HepG2 (cell line): Measurements from ENCODE around the gene CTSD. TPM values are rescaled to one million over a fixed set of nuclear protein-coding genes. Genes with fewer than 3 reads are reported as not detected.
A peak's percentile ranks its signal among the peaks of the same experiment; 100 is the strongest.

ENCODE experiments used
- AKAP8 ChIP-seq: sonication (generic); formaldehyde crosslinking; IDR thresholded peaks from 2 replicates; pipeline ENCODE4 v1.5.1; 2020; ENCODE audit warnings: mild to moderate bottlenecking, missing genetic modification reagents
- CEBPZ ChIP-seq: IDR thresholded peaks from 2 replicates; pipeline ENCODE4 v1.6.1; 2012; ENCODE audit warnings: low read length, improper control_type of control experiment
- FOXO4 ChIP-seq: sonication (generic); formaldehyde crosslinking; conservative IDR thresholded peaks from 2 replicates; pipeline ENCODE4 v1.8.1; 2023; ENCODE audit warnings: missing genetic modification reagents
- GABPB1 ChIP-seq: IDR thresholded peaks from 2 replicates; pipeline ENCODE4 v1.6.1; 2016; ENCODE audit warnings: mild to moderate bottlenecking, missing genetic modification reagents, moderate library complexity, missing compliant biosample characterization
- HDAC1 ChIP-seq: sonication (generic); formaldehyde crosslinking; IDR thresholded peaks from 2 replicates; pipeline ENCODE4 v1.5.1; 2020; ENCODE audit warnings: mild to moderate bottlenecking, missing genetic modification reagents
- KLF12 ChIP-seq: sonication (generic); formaldehyde crosslinking; IDR thresholded peaks from 2 replicates; pipeline ENCODE4 v1.4.0; 2020; ENCODE audit warnings: missing genetic modification reagents, borderline replicate concordance
- KLF16 ChIP-seq, 2 experiments: sonication (generic) in 1 of 2; formaldehyde crosslinking in 1 of 2; IDR thresholded peaks; 2 replicates each; pipeline versions ENCODE4 v1.6.1 to v1.8.0; 2016 to 2023; ENCODE audit warnings: missing genetic modification reagents in 2 of 2, missing compliant biosample characterization in 1 of 2
- MXD4 ChIP-seq: IDR thresholded peaks from 2 replicates; pipeline ENCODE4 v1.6.1; 2016; ENCODE audit warnings: mild to moderate bottlenecking, missing biosample characterization, missing genetic modification reagents
- MYC ChIP-seq: sonication (generic); formaldehyde crosslinking; IDR thresholded peaks from 2 replicates; pipeline ENCODE4 v1.9.0; 2021; ENCODE audit warnings: missing genetic modification reagents, borderline replicate concordance
- NR2F1 ChIP-seq, 2 experiments: fragments of 450-650 bp in 1 of 2; formaldehyde crosslinking in 1 of 2; IDR thresholded peaks; 2 replicates each; pipeline versions ENCODE4 v1.5.0 to v1.6.1; 2016 to 2020; ENCODE audit warnings: mild to moderate bottlenecking in 1 of 2, missing compliant biosample characterization in 1 of 2, missing genetic modification reagents in 1 of 2, moderate library complexity in 1 of 2
- TFDP2 ChIP-seq: sonication (generic); formaldehyde crosslinking; IDR thresholded peaks from 2 replicates; pipeline ENCODE4 v1.4.0; 2020; ENCODE audit warnings: missing genetic modification reagents
- THAP11 ChIP-seq: IDR thresholded peaks from 2 replicates; pipeline ENCODE4 v1.6.1; 2016; ENCODE audit warnings: missing biosample characterization, missing genetic modification reagents
- UBTF ChIP-seq: sonication (generic); formaldehyde crosslinking; IDR thresholded peaks from 2 replicates; pipeline ENCODE4 v1.4.0; 2020; ENCODE audit warnings: mild to moderate bottlenecking, missing genetic modification reagents
- ZBTB7B ChIP-seq: sonication (generic); formaldehyde crosslinking; IDR thresholded peaks from 2 replicates; pipeline ENCODE4 v1.4.0; 2020; ENCODE audit warnings: missing genetic modification reagents
- ZFP91 ChIP-seq: sonication (generic); formaldehyde crosslinking; IDR thresholded peaks from 2 replicates; pipeline ENCODE4 v1.9.0; 2022; ENCODE audit warnings: missing genetic modification reagents, mild to moderate bottlenecking, borderline replicate concordance
- ZNF431 ChIP-seq: sonication (generic); formaldehyde crosslinking; IDR thresholded peaks from 2 replicates; pipeline ENCODE4 v1.9.0; 2022; ENCODE audit warnings: missing genetic modification reagents, low read depth, mild to moderate bottlenecking, borderline replicate concordance
- ZNF598 ChIP-seq: sonication (generic); formaldehyde crosslinking; IDR thresholded peaks from 2 replicates; pipeline ENCODE4 v1.5.1; 2020; ENCODE audit warnings: mild to moderate bottlenecking, missing genetic modification reagents, borderline replicate concordance
- polyA plus RNA-seq, 8 experiments: library from polyadenylated mRNA; depleted of rRNA in 3 of 8; stranded (reverse) in 7 of 8; unstranded in 1 of 8; fragments of >200 nt; fragmentation: Illumina TruSeq in 4 of 8; extraction: Trizol in 4 of 8; gene quantifications; 2 replicates each; pipeline versions ENCODE4 v1.2.1 to v1.2.3, GENCODE V29; 2011 to 2016; ENCODE audit warnings: low read depth in 4 of 8, missing spikeins in 1 of 8, mixed read lengths in 1 of 8; ENCODE audit not compliant: insufficient read depth in 1 of 8
- total RNA-seq, 5 experiments: library from RNA; depleted of rRNA; stranded (reverse); fragments of >200 nt; fragmentation: Illumina TruSeq; extraction: Trizol; gene quantifications; 2 replicates each; pipeline ENCODE4 v1.2.3, GENCODE V29; 2016; ENCODE audit warnings: low read depth in 1 of 5

The CTSD gene
- total and polyA plus RNA-seq, 2 of the 13 experiments (the other 11 are each of a cell fraction or from before 2014, with no cell fraction given) = 143 to 230 TPM

- TF ChIP-seq UBTF (CRISPR knock-in tag) (peak; percentile 27; the same call in 1 of the 2 replicates), KLF12 (peak; percentile 59), TFDP2 (CRISPR knock-in tag) (0 out of 2 replicates have a peak, but pooled peaks have one; percentile 38), CEBPZ (no peak), HDAC1 (CRISPR knock-in tag) (peak; percentile 65), ZBTB7B (peak; percentile 66; the same call in 1 of the 2 replicates), THAP11 (peak; percentile 53; the same call in 1 of the 2 replicates), ZNF598 (CRISPR knock-in tag) (0 out of 2 replicates have a peak, but pooled peaks have one; percentile 24), MYC (CRISPR knock-in tag) (no peak; the same call in 1 of the 2 replicates), MXD4 (CRISPR knock-in tag) (peak; percentile 44; the same call in 1 of the 2 replicates), GABPB1 (peak; percentile 24; the same call in 1 of the 2 replicates), ZFP91 (CRISPR knock-in tag) (peak; percentile 27; the same call in 1 of the 2 replicates), ZNF431 (CRISPR knock-in tag) (0 out of 2 replicates have a peak, but pooled peaks have one; percentile 51), FOXO4 (CRISPR knock-in tag) (0 out of 2 replicates have a peak, but pooled peaks have one; percentile 58), NR2F1 (CRISPR knock-in tag; IDR thresholded peaks at IDR 0.05) (0 out of 4 replicates have a peak, but pooled peaks of 1 of the 2 experiments have one; percentile 3), AKAP8 (CRISPR knock-in tag) (peak; percentile 57; the same call in 1 of the 2 replicates), KLF16 (CRISPR knock-in tag; IDR thresholded peaks at IDR 0.05) (peak in 1 of 2 experiments; percentile 89; a peak in 2 of 4 replicates)
Measured at GRCh38 chr11:1762537-1763302, 1.0 kb downstream of the CTSD start (continued).
